HG02973 (cell line): ENCODE measurements around the gene MEI1.
"Not testable (repeated sequence)": the region's sequence is repeated elsewhere in the genome, so short reads cannot be mapped to it uniquely, and the experiment has no call there.

ENCODE experiments used
- ATAC-seq: cut with Tn5 transposase; IDR thresholded peaks from one replicate; pipeline ENCODE4 v1.9.1; 2021; ENCODE audit warnings: moderate library complexity; ENCODE audit not compliant: unreplicated experiment

Gene MEI1

GRCh38 chr22:41699264-41700107 lies at the start of gene MEI1:
MEI1 (plus strand) TSS chr22:41699503; CDS start chr22:41699539, 36 bp downstream.
- no peak for ATAC-seq

GRCh38 chr22:41650229-41650628 lies 49.1 kb upstream of the MEI1 start:
- ATAC-seq: no peak

GRCh38 chr22:41650821-41651220 lies 48.5 kb upstream of the MEI1 start:
- ATAC-seq: no peak

GRCh38 chr22:41654322-41654721 lies 45.0 kb upstream of the MEI1 start:
- no peak for ATAC-seq

GRCh38 chr22:41656556-41656955 lies 42.7 kb upstream of the MEI1 start:
- no peak for ATAC-seq

- ATAC-seq: no peak
Measured at GRCh38 chr22:41657709-41658108, 41.6 kb upstream of the MEI1 start.

- no peak for ATAC-seq
Measured at GRCh38 chr22:41658869-41659268, 40.4 kb upstream of the MEI1 start.

GRCh38 chr22:41659941-41660340 lies 39.4 kb upstream of the MEI1 start:
- no peak for ATAC-seq

GRCh38 chr22:41660416-41660815 lies 38.9 kb upstream of the MEI1 start:
- no peak for ATAC-seq

GRCh38 chr22:41661088-41661487 lies 38.2 kb upstream of the MEI1 start:
- ATAC-seq: no peak

GRCh38 chr22:41661713-41662112 lies 37.6 kb upstream of the MEI1 start:
- no peak for ATAC-seq

GRCh38 chr22:41663594-41663993 lies 35.7 kb upstream of the MEI1 start:
- not testable (repeated sequence) for ATAC-seq

GRCh38 chr22:41664490-41664889 lies 34.8 kb upstream of the MEI1 start:
- no peak for ATAC-seq

- no peak for ATAC-seq
Measured at GRCh38 chr22:41664951-41665350, 34.4 kb upstream of the MEI1 start.

GRCh38 chr22:41668971-41669911 lies 30.1 kb upstream of the MEI1 start:
- no peak for ATAC-seq

GRCh38 chr22:41672096-41672495 lies 27.2 kb upstream of the MEI1 start:
- not testable (repeated sequence) for ATAC-seq

- ATAC-seq: no peak
Measured at GRCh38 chr22:41672780-41673509, 26.4 kb upstream of the MEI1 start.

- no peak for ATAC-seq
Measured at GRCh38 chr22:41674846-41675340, 24.4 kb upstream of the MEI1 start.

GRCh38 chr22:41676134-41676533 lies 23.2 kb upstream of the MEI1 start:
- ATAC-seq: no peak

GRCh38 chr22:41681616-41682015 lies 17.7 kb upstream of the MEI1 start:
- ATAC-seq: no peak
